ENCODE data around the gene HDAC4.
A peak's percentile ranks its signal among the peaks of the same experiment; 100 is the strongest.

- TF ChIP-seq EZH2phosphoT487 (IDR thresholded peaks at IDR 0.05; ENCODE audit: unreplicated experiment) = no peak
- TF ChIP-seq REST (IDR thresholded peaks at IDR 0.05; ENCODE audit: unreplicated experiment) = no peak
- peak in 1 of 2 experiments; percentile 25; a peak in 2 of 4 replicates for TF ChIP-seq CTCF (conservative IDR thresholded peaks at IDR 0.05; ENCODE audit: low read depth in 2 of 2)
- TF ChIP-seq POLR2AphosphoS5 (IDR thresholded peaks at IDR 0.05; ENCODE audit: low read depth) = no peak
- TF ChIP-seq EZH2 (IDR thresholded peaks at IDR 0.05; ENCODE audit: low read depth, unreplicated experiment) = no peak
These were observed 42.6 kb downstream of the HDAC4 start for GRCh38 chr2:239358062-239358754.

Data from GM23338 (cell line).